Activated naive CD8-positive, alpha-beta T cell treated with anti-CD3 and anti-CD28 coated beads for 36 hours (primary cell): ENCODE data around the gene CRYAA. TPM values are rescaled to one million over a fixed set of nuclear protein-coding genes. Genes with fewer than 3 reads are reported as not detected.
"Not testable (repeated sequence)": the region's sequence is repeated elsewhere in the genome, so short reads cannot be mapped to it uniquely, and the experiment has no call there.

Source experiments
- DNase-seq: peaks from one replicate; pipeline ENCODE4 v3.0.0; 2021
- H3K27ac Mint-ChIP-seq: one replicate; pipeline ENCODE4 v1.8.0; 2022; ENCODE audit warnings: mild to moderate bottlenecking, moderate library complexity, mixed read lengths
- H3K27me3 Mint-ChIP-seq: one replicate; pipeline ENCODE4 v1.8.0; 2022; ENCODE audit warnings: mild to moderate bottlenecking, mixed read lengths
- H3K36me3 Mint-ChIP-seq: one replicate; pipeline ENCODE4 v1.8.0; 2021; ENCODE audit warnings: mild to moderate bottlenecking, mixed read lengths
- H3K4me1 Mint-ChIP-seq: one replicate; pipeline ENCODE4 v1.8.0; 2021; ENCODE audit warnings: mixed read lengths
- H3K4me3 Mint-ChIP-seq: one replicate; pipeline ENCODE4 v1.8.0; 2022; ENCODE audit warnings: mild to moderate bottlenecking, moderate library complexity, mixed read lengths
- H3K9me3 Mint-ChIP-seq: one replicate; pipeline ENCODE4 v1.8.0; 2022; ENCODE audit warnings: mixed read lengths
- total RNA-seq, 2 experiments: library from RNA; stranded (reverse); gene quantifications; one replicate each; pipeline ENCODE4 v1.2.3, GENCODE V29; 2021

Gene CRYAA
- total RNA-seq = not detected

- H3K27me3 Mint-ChIP-seq, H3K4me1 Mint-ChIP-seq, H3K9me3 Mint-ChIP-seq, DNase-seq, H3K4me3 Mint-ChIP-seq, H3K36me3 Mint-ChIP-seq, H3K27ac Mint-ChIP-seq: not testable (repeated sequence)
Measured at GRCh38 chr21:43168708-43169107, at the start of gene CRYAA. Gene CRYAA (plus strand): TSS chr21:43169008. CDS start chr21:43169100, 92 bp downstream.

- H3K27me3 Mint-ChIP-seq, H3K4me3 Mint-ChIP-seq, H3K36me3 Mint-ChIP-seq, H3K27ac Mint-ChIP-seq, DNase-seq, H3K4me1 Mint-ChIP-seq, H3K9me3 Mint-ChIP-seq: not testable (repeated sequence)
Measured at GRCh38 chr21:43130094-43130493, 38.7 kb upstream of the CRYAA start.

- DNase-seq, H3K4me3 Mint-ChIP-seq, H3K36me3 Mint-ChIP-seq, H3K27me3 Mint-ChIP-seq, H3K27ac Mint-ChIP-seq, H3K9me3 Mint-ChIP-seq, H3K4me1 Mint-ChIP-seq: not testable (repeated sequence)
Measured at GRCh38 chr21:43134520-43134919, 34.3 kb upstream of the CRYAA start.

GRCh38 chr21:43138944-43139343, 29.9 kb upstream of the CRYAA start:
- H3K4me1 Mint-ChIP-seq, H3K4me3 Mint-ChIP-seq, H3K27ac Mint-ChIP-seq, H3K27me3 Mint-ChIP-seq, H3K36me3 Mint-ChIP-seq, H3K9me3 Mint-ChIP-seq, DNase-seq: not testable (repeated sequence)

- DNase-seq, H3K36me3 Mint-ChIP-seq, H3K27ac Mint-ChIP-seq, H3K9me3 Mint-ChIP-seq, H3K4me3 Mint-ChIP-seq, H3K27me3 Mint-ChIP-seq, H3K4me1 Mint-ChIP-seq: not testable (repeated sequence)
Measured at GRCh38 chr21:43141407-43141806, 27.4 kb upstream of the CRYAA start.

GRCh38 chr21:43146637-43147036, 22.2 kb upstream of the CRYAA start:
- H3K27me3 Mint-ChIP-seq, H3K9me3 Mint-ChIP-seq, H3K36me3 Mint-ChIP-seq, H3K4me1 Mint-ChIP-seq, H3K27ac Mint-ChIP-seq, H3K4me3 Mint-ChIP-seq, DNase-seq: not testable (repeated sequence)

GRCh38 chr21:43147999-43148398, 20.8 kb upstream of the CRYAA start:
- not testable (repeated sequence) for H3K9me3 Mint-ChIP-seq, H3K36me3 Mint-ChIP-seq, H3K27me3 Mint-ChIP-seq, H3K4me3 Mint-ChIP-seq, H3K27ac Mint-ChIP-seq, H3K4me1 Mint-ChIP-seq, DNase-seq

- not testable (repeated sequence) for DNase-seq, H3K4me3 Mint-ChIP-seq
Measured at GRCh38 chr21:43149344-43149743, 19.5 kb upstream of the CRYAA start.

GRCh38 chr21:43153601-43154000, 15.2 kb upstream of the CRYAA start:
- H3K27me3 Mint-ChIP-seq, H3K27ac Mint-ChIP-seq, H3K9me3 Mint-ChIP-seq, H3K4me3 Mint-ChIP-seq, H3K36me3 Mint-ChIP-seq, DNase-seq, H3K4me1 Mint-ChIP-seq: not testable (repeated sequence)

More at GRCh38 chr21:43149344-43149743, 19.5 kb upstream of the CRYAA start:
- not testable (repeated sequence) for H3K9me3 Mint-ChIP-seq, H3K36me3 Mint-ChIP-seq, H3K27me3 Mint-ChIP-seq, H3K4me1 Mint-ChIP-seq, H3K27ac Mint-ChIP-seq

GRCh38 chr21:43159279-43160175, 9.3 kb upstream of the CRYAA start:
- not testable (repeated sequence) for DNase-seq, H3K27ac Mint-ChIP-seq, H3K36me3 Mint-ChIP-seq, H3K27me3 Mint-ChIP-seq, H3K4me3 Mint-ChIP-seq, H3K4me1 Mint-ChIP-seq, H3K9me3 Mint-ChIP-seq

- not testable (repeated sequence) for H3K36me3 Mint-ChIP-seq, DNase-seq, H3K27me3 Mint-ChIP-seq, H3K4me3 Mint-ChIP-seq, H3K4me1 Mint-ChIP-seq, H3K27ac Mint-ChIP-seq, H3K9me3 Mint-ChIP-seq
Measured at GRCh38 chr21:43161826-43162707, 6.7 kb upstream of the CRYAA start.

- H3K27me3 Mint-ChIP-seq, DNase-seq, H3K4me1 Mint-ChIP-seq, H3K36me3 Mint-ChIP-seq, H3K27ac Mint-ChIP-seq, H3K4me3 Mint-ChIP-seq, H3K9me3 Mint-ChIP-seq: not testable (repeated sequence)
Measured at GRCh38 chr21:43162708-43163205, 6.1 kb upstream of the CRYAA start.

- H3K27ac Mint-ChIP-seq, H3K36me3 Mint-ChIP-seq, DNase-seq, H3K9me3 Mint-ChIP-seq, H3K27me3 Mint-ChIP-seq, H3K4me1 Mint-ChIP-seq, H3K4me3 Mint-ChIP-seq: not testable (repeated sequence)
Measured at GRCh38 chr21:43164823-43165222, 4.0 kb upstream of the CRYAA start.

- H3K9me3 Mint-ChIP-seq = not testable (repeated sequence)
Measured at GRCh38 chr21:43165734-43166133, 3.1 kb upstream of the CRYAA start.

GRCh38 chr21:43169230-43169886, 550 bp downstream of the CRYAA start:
- H3K9me3 Mint-ChIP-seq, H3K27me3 Mint-ChIP-seq, H3K36me3 Mint-ChIP-seq, H3K4me3 Mint-ChIP-seq, H3K4me1 Mint-ChIP-seq, H3K27ac Mint-ChIP-seq, DNase-seq: not testable (repeated sequence)

More at GRCh38 chr21:43165734-43166133, 3.1 kb upstream of the CRYAA start:
- not testable (repeated sequence) for H3K4me3 Mint-ChIP-seq, DNase-seq, H3K4me1 Mint-ChIP-seq, H3K36me3 Mint-ChIP-seq, H3K27me3 Mint-ChIP-seq, H3K27ac Mint-ChIP-seq
